Caco-2 (cell line): Measurements from ENCODE around the gene LIFR. TPM values are rescaled to one million over a fixed set of nuclear protein-coding genes. Genes with fewer than 3 reads are reported as not detected.

Experiments used
- BruUV-seq: library from RNA; stranded (reverse); fragments of 400-500 nt; replicated peaks from 2 replicates; lab custom pipeline; 2021; lab: Mats Ljungman, UMichigan
- CTCF ChIA-PET: fragments of 300-600 bp; sonication (Branson Sonifier 250); formaldehyde crosslinking; loops from one replicate; lab custom pipeline; 2022; ENCODE audit warnings: antibody characterized with exemption; lab: Charles Lee
- POLR2A ChIA-PET: fragments of 300-600 bp; sonication (Branson Sonifier 250); formaldehyde crosslinking; loops from one replicate; lab custom pipeline; 2022; ENCODE audit warnings: antibody characterized with exemption; lab: Charles Lee
- DNase-seq, 2 experiments: peaks; one replicate each; pipeline versions ENCODE4 v3.0.0 to v3.0.0-alpha.2; 2020 to 2022
- H3K27me3 ChIP-seq: replicated peaks from 2 replicates; pipeline ENCODE4 v1.6.0; 2011; ENCODE audit warnings: low read length; ENCODE audit not compliant: control insufficient read depth, insufficient read depth
- H3K36me3 ChIP-seq: 2 replicates; pipeline ENCODE4 v1.5.1; 2011; ENCODE audit warnings: low read length; ENCODE audit not compliant: control insufficient read depth, insufficient read depth
- H3K4me1 ChIP-seq: fragments of 250-450 bp; sonication (Bioruptor Pico); 2 replicates; pipeline ENCODE4 v1.5.1; 2020; ENCODE audit warnings: mild to moderate bottlenecking
- H3K4me3 ChIP-seq: 2 replicates; pipeline ENCODE4 v1.5.1; 2011; ENCODE audit warnings: low read depth, mild to moderate bottlenecking, control low read depth, low read length
- H3K9me3 ChIP-seq: fragments of 250-450 bp; sonication (Bioruptor Pico); 2 replicates; pipeline ENCODE4 v1.5.1; 2020; ENCODE audit warnings: mild to moderate bottlenecking, moderate library complexity
- H3K27ac Mint-ChIP-seq: one replicate; pipeline ENCODE4 v1.8.0; 2022; ENCODE audit warnings: mixed read lengths; ENCODE audit not compliant: unreplicated experiment
- H3K27me3 Mint-ChIP-seq: one replicate; pipeline ENCODE4 v1.8.0; 2022; ENCODE audit warnings: mixed read lengths; ENCODE audit not compliant: insufficient read depth, unreplicated experiment
- H3K36me3 Mint-ChIP-seq: one replicate; pipeline ENCODE4 v1.8.0; 2022; ENCODE audit warnings: mild to moderate bottlenecking, mixed read lengths; ENCODE audit not compliant: insufficient read depth, unreplicated experiment
- H3K4me1 Mint-ChIP-seq: one replicate; pipeline ENCODE4 v1.8.0; 2022; ENCODE audit warnings: low read depth, mixed read lengths; ENCODE audit not compliant: unreplicated experiment
- H3K4me3 Mint-ChIP-seq: one replicate; pipeline ENCODE4 v1.8.0; 2022; ENCODE audit warnings: mild to moderate bottlenecking, moderate library complexity, mixed read lengths; ENCODE audit not compliant: unreplicated experiment
- H3K9me3 Mint-ChIP-seq: one replicate; pipeline ENCODE4 v1.8.0; 2022; ENCODE audit warnings: mixed read lengths; ENCODE audit not compliant: unreplicated experiment
- intact Hi-C: fragments of 100-400 bp; cut with micrococcal nuclease; formaldehyde crosslinking; loops from one replicate; pipeline ENCODE4 v1.10.0; 2022; ENCODE audit not compliant: unreplicated experiment
- total RNA-seq: library from RNA; stranded (reverse); gene quantifications from 2 replicates; pipeline ENCODE4 v1.2.3, GENCODE V29; 2022
- TF ChIP-seq, protein P1 (sequence below), 2 experiments: fragments of 200-600 bp in 1 of 2; IDR thresholded peaks; 1 replicate in 1 of 2; 2 replicates in 1 of 2; pipeline versions ENCODE4 v1.5.1 to v1.8.0; 2011 to 2022; ENCODE audit warnings: antibody characterized with exemption in 1 of 2, control low read depth in 1 of 2, inconsistent platforms in 1 of 2, low read depth in 1 of 2, low read length in 1 of 2, mild to moderate bottlenecking in 1 of 2, moderate library complexity in 1 of 2; ENCODE audit not compliant: insufficient read depth in 1 of 2, severe bottlenecking in 1 of 2, unreplicated experiment in 1 of 2

LIFR gene
- total RNA-seq, 1 experiment from 2014 or later, result 5.1 TPM

DNA sequence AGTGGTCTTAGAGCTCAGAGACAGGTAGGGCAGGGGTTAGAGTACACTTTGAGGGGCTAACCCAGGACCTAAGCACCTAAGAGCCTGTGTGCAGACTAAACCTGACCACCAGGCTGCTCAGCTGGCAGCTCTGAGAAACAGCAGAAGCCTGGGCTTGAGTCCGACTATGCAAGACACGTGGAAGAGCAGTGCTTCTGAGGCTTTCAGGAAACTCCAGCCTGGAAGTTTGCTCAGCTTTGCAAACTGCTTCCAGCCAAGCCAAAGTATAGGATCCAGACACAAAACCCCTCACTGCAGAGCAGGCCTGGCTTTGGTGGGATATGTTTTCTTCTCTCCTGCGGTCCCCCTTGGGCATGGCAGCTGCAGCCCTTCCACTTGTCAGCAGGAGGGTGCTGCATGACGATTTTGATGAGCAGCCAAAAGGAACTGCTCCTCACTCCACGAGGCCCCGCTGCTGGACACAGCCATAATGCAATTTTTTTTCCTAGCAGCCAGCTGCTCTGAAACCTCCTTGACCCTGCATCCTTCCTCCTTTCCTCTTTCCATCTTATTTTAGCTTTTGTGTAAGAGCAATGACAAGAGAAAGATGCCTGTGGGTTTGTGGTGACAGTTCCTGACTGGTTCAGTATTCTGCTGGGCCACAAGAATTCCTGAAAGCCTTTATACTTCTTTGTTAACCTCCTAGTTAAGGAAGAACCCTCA lies 123.1 kb downstream of the LIFR start:
- Mint-ChIP-seq H3K4me3 (no peak overlapping the region), H3K36me3 (no peaks in the 10 kb centered on the region), H3K9me3 (no peaks in the 10 kb centered on the region), H3K27ac (no peak overlapping the region), H3K4me1 (no peaks in the 10 kb centered on the region), H3K27me3 (no peaks in the 10 kb centered on the region)
- ChIA-PET POLR2A (no interaction called here), CTCF (interaction anchor here (1.1 to 1.6 kb wide), 2 partner anchors 8 to 13 kb away, joined by 4 read pairs; no protein-coding TSS in a partner anchor)
- H3K36me3 ChIP-seq, result no peaks in the 10 kb centered on the region
- no TSS peak for BruUV-seq
- no peaks in the 10 kb centered on the region for H3K9me3 ChIP-seq
- no peaks in the 10 kb centered on the region for H3K27me3 ChIP-seq
- intact Hi-C loops, result no loop called here
- no peak overlapping the region for H3K4me3 ChIP-seq
- no peak for DNase-seq
- H3K4me1 ChIP-seq, result no peaks in the 10 kb centered on the region
- TF ChIP-seq, protein P1, sequence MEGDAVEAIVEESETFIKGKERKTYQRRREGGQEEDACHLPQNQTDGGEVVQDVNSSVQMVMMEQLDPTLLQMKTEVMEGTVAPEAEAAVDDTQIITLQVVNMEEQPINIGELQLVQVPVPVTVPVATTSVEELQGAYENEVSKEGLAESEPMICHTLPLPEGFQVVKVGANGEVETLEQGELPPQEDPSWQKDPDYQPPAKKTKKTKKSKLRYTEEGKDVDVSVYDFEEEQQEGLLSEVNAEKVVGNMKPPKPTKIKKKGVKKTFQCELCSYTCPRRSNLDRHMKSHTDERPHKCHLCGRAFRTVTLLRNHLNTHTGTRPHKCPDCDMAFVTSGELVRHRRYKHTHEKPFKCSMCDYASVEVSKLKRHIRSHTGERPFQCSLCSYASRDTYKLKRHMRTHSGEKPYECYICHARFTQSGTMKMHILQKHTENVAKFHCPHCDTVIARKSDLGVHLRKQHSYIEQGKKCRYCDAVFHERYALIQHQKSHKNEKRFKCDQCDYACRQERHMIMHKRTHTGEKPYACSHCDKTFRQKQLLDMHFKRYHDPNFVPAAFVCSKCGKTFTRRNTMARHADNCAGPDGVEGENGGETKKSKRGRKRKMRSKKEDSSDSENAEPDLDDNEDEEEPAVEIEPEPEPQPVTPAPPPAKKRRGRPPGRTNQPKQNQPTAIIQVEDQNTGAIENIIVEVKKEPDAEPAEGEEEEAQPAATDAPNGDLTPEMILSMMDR (IDR thresholded peaks at IDR 0.05; ENCODE audit: insufficient read depth in 1 of 2, low read depth in 1 of 2, low read length in 1 of 2, severe bottlenecking in 1 of 2, unreplicated experiment in 1 of 2), result no peak

DNA sequence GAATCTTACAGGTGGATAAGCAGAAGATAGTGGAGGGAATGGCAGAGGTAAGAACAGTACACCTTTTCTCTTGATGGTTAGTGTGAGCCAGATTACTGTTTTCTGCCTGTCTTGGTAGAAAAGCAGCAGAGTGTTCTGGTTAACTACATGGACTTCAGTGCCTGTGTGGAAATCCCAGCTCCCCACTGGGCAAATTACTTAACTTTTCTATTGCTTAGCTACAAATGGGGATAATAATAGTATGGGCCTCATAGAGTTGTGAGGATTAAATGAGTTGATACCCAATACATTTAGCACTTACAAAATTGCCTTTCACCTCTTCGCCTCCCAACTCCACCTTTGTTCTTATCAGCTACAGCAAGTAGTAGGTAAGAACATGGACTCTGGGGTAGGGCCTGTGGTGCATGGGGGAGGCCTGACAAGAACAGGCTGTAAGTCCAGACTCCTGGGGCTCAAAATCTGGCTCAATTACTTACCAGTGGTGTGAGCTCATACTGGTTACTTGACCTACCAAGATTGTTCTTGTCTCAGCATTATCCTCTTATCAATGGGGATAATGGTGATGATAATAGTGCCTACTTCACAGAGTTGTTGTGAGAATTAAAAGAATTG lies 125.1 kb downstream of the LIFR start:
- no peak overlapping the region for H3K27ac Mint-ChIP-seq
- no TSS peak for BruUV-seq

More for the DNA sequence above, 125.1 kb downstream of the LIFR start:
- Histone ChIP-seq H3K9me3 (no peaks in the 10 kb centered on the region), H3K4me3 (no peak overlapping the region), H3K36me3 (no peaks in the 10 kb centered on the region), H3K27me3 (no peaks in the 10 kb centered on the region), H3K4me1 (no peaks in the 10 kb centered on the region; the same call in 1 of the 2 replicates)
- ChIA-PET POLR2A (no interaction called here), CTCF (no interaction called here)
- no peaks in the 10 kb centered on the region for H3K27me3 Mint-ChIP-seq
- no peak for DNase-seq
- no peaks in the 10 kb centered on the region for H3K4me1 Mint-ChIP-seq
- H3K4me3 Mint-ChIP-seq, result no peak overlapping the region
- TF ChIP-seq, protein P1 (IDR thresholded peaks at IDR 0.05; ENCODE audit: insufficient read depth in 1 of 2, low read depth in 1 of 2, low read length in 1 of 2, severe bottlenecking in 1 of 2, unreplicated experiment in 1 of 2), result no peak
- H3K36me3 Mint-ChIP-seq, result no peaks in the 10 kb centered on the region
- intact Hi-C loops, result no loop called here
- no peaks in the 10 kb centered on the region for H3K9me3 Mint-ChIP-seq
